Measurements from ENCODE around the gene PSMD4. TPM values are rescaled to one million over a fixed set of nuclear protein-coding genes. Genes with fewer than 3 reads are reported as not detected.
"Not testable (repeated sequence)": the region's sequence is repeated elsewhere in the genome, so short reads cannot be mapped to it uniquely, and the experiment has no call there.

Gene PSMD4
- total RNA-seq, 1 experiment from 2014 or later = 250 TPM

- H3K4me1 Mint-ChIP-seq (ENCODE audit: low read depth, unreplicated experiment) = peaks cover 7% of the 10 kb centered on the region
- Histone ChIP-seq H3K4me3 (ENCODE audit: low read depth, low read length) (no peak overlapping the region), H3K4me1 (peaks cover 7% of the 10 kb centered on the region; the same call in 1 of the 2 replicates), H3K36me3 (ENCODE audit: control insufficient read depth, insufficient read depth, low read length) (no peaks in the 10 kb centered on the region; the same call in none of the 2 replicates), H3K9me3 (no peaks in the 10 kb centered on the region), H3K27me3 (replicated peaks; ENCODE audit: control insufficient read depth, insufficient read depth, low read length) (no peaks in the 10 kb centered on the region)
- CTCF ChIA-PET = interaction anchor here (0.6 kb wide), 1 partner anchor 78 kb away, joined by 3 read pairs; no protein-coding TSS in a partner anchor
- no peak overlapping the region for H3K4me3 Mint-ChIP-seq (ENCODE audit: unreplicated experiment)
- no TSS peak for BruUV-seq (replicated peaks)
- intact Hi-C loops (cut with micrococcal nuclease; ENCODE audit: unreplicated experiment) = no loop called here
- no peaks in the 10 kb centered on the region for H3K27me3 Mint-ChIP-seq (ENCODE audit: insufficient read depth, unreplicated experiment)
- no peaks in the 10 kb centered on the region for H3K9me3 Mint-ChIP-seq (ENCODE audit: unreplicated experiment)
- no peak for DNase-seq
- POLR2A ChIA-PET = no interaction called here
- H3K27ac Mint-ChIP-seq (ENCODE audit: unreplicated experiment) = no peak overlapping the region
- no peak for TF ChIP-seq CTCF (IDR thresholded peaks at IDR 0.05; ENCODE audit: insufficient read depth in 1 of 2, low read depth in 1 of 2, low read length in 1 of 2, severe bottlenecking in 1 of 2, unreplicated experiment in 1 of 2)
- peaks cover 78% of the 10 kb centered on the region for H3K36me3 Mint-ChIP-seq (ENCODE audit: insufficient read depth, unreplicated experiment)
Observed at GRCh38 chr1:151266821-151267220, 12.3 kb downstream of the PSMD4 start.

- no peaks in the 10 kb centered on the region; the same call in none of the 2 replicates for H3K36me3 ChIP-seq (ENCODE audit: control insufficient read depth, insufficient read depth, low read length)
- no peak overlapping the region for H3K27ac Mint-ChIP-seq (ENCODE audit: unreplicated experiment)
- H3K9me3 Mint-ChIP-seq (ENCODE audit: unreplicated experiment) = no peaks in the 10 kb centered on the region
- BruUV-seq (replicated peaks) = no TSS peak
- H3K9me3 ChIP-seq = no peaks in the 10 kb centered on the region
- intact Hi-C loops (cut with micrococcal nuclease; ENCODE audit: unreplicated experiment) = no loop called here
- peaks cover 75% of the 10 kb centered on the region for H3K36me3 Mint-ChIP-seq (ENCODE audit: insufficient read depth, unreplicated experiment)
- ChIA-PET POLR2A (no interaction called here), CTCF (interaction anchor here (0.6 kb wide), 1 partner anchor 33 kb away, joined by 3 read pairs; no protein-coding TSS in a partner anchor)
- no peaks in the 10 kb centered on the region for H3K27me3 Mint-ChIP-seq (ENCODE audit: insufficient read depth, unreplicated experiment)
- DNase-seq = no peak
- no peak overlapping the region for H3K4me3 Mint-ChIP-seq (ENCODE audit: unreplicated experiment)
- H3K27me3 ChIP-seq (replicated peaks; ENCODE audit: control insufficient read depth, insufficient read depth, low read length) = no peaks in the 10 kb centered on the region
- peaks cover 7% of the 10 kb centered on the region; the same call in 1 of the 2 replicates for H3K4me1 ChIP-seq
- H3K4me1 Mint-ChIP-seq (ENCODE audit: low read depth, unreplicated experiment) = peaks cover 7% of the 10 kb centered on the region
- H3K4me3 ChIP-seq (ENCODE audit: low read depth, low read length) = no peak overlapping the region
- TF ChIP-seq CTCF (IDR thresholded peaks at IDR 0.05; ENCODE audit: insufficient read depth in 1 of 2, low read depth in 1 of 2, low read length in 1 of 2, severe bottlenecking in 1 of 2, unreplicated experiment in 1 of 2) = no peak
Observed at GRCh38 chr1:151267760-151268159, 13.2 kb downstream of the PSMD4 start.

- H3K4me1 Mint-ChIP-seq (ENCODE audit: low read depth, unreplicated experiment) = no peaks in the 10 kb centered on the region
Observed at GRCh38 chr1:151273924-151274466, 19.5 kb downstream of the PSMD4 start.

GRCh38 chr1:151275341-151275740 lies 20.8 kb downstream of the PSMD4 start:
- not testable (repeated sequence) for DNase-seq; H3K9me3 ChIP-seq; BruUV-seq (replicated peaks)

More at GRCh38 chr1:151273924-151274466, 19.5 kb downstream of the PSMD4 start:
- no TSS peak for BruUV-seq (replicated peaks)
- H3K27me3 ChIP-seq (replicated peaks; ENCODE audit: control insufficient read depth, insufficient read depth, low read length) = no peaks in the 10 kb centered on the region
- Mint-ChIP-seq H3K27me3 (ENCODE audit: insufficient read depth, unreplicated experiment) (no peaks in the 10 kb centered on the region), H3K9me3 (ENCODE audit: unreplicated experiment) (no peaks in the 10 kb centered on the region), H3K4me3 (ENCODE audit: unreplicated experiment) (no peak overlapping the region), H3K27ac (ENCODE audit: unreplicated experiment) (no peak overlapping the region), H3K36me3 (ENCODE audit: insufficient read depth, unreplicated experiment) (peaks cover 24% of the 10 kb centered on the region)
- POLR2A ChIA-PET = interaction anchor here (0.6 kb wide), 1 partner anchor 142 kb away, joined by 3 read pairs; no protein-coding TSS in a partner anchor
- no peaks in the 10 kb centered on the region for H3K4me1 ChIP-seq
- no peak for DNase-seq
- intact Hi-C loops (cut with micrococcal nuclease; ENCODE audit: unreplicated experiment) = no loop called here
- TF ChIP-seq CTCF (IDR thresholded peaks at IDR 0.05; ENCODE audit: insufficient read depth in 1 of 2, low read depth in 1 of 2, low read length in 1 of 2, severe bottlenecking in 1 of 2, unreplicated experiment in 1 of 2) = no peak
- no peak overlapping the region for H3K4me3 ChIP-seq (ENCODE audit: low read depth, low read length)
- no peaks in the 10 kb centered on the region for H3K9me3 ChIP-seq
- H3K36me3 ChIP-seq (ENCODE audit: control insufficient read depth, insufficient read depth, low read length) = no peaks in the 10 kb centered on the region
- CTCF ChIA-PET = no interaction called here

More at GRCh38 chr1:151275341-151275740, 20.8 kb downstream of the PSMD4 start:
- H3K4me1 Mint-ChIP-seq (ENCODE audit: low read depth, unreplicated experiment); intact Hi-C loops (cut with micrococcal nuclease; ENCODE audit: unreplicated experiment); H3K27me3 Mint-ChIP-seq (ENCODE audit: insufficient read depth, unreplicated experiment); H3K27me3 ChIP-seq (replicated peaks; ENCODE audit: control insufficient read depth, insufficient read depth, low read length); H3K4me3 Mint-ChIP-seq (ENCODE audit: unreplicated experiment); H3K9me3 Mint-ChIP-seq (ENCODE audit: unreplicated experiment); H3K4me3 ChIP-seq (ENCODE audit: low read depth, low read length); POLR2A ChIA-PET; H3K4me1 ChIP-seq; CTCF ChIA-PET; H3K27ac Mint-ChIP-seq (ENCODE audit: unreplicated experiment); H3K36me3 ChIP-seq (ENCODE audit: control insufficient read depth, insufficient read depth, low read length): not testable (repeated sequence)
- H3K36me3 Mint-ChIP-seq (ENCODE audit: insufficient read depth, unreplicated experiment) = peaks cover 17% of the 10 kb centered on the region
